Muscle of arm (tissue), 12 donors: ENCODE results near the gene RTN1. TPM values are rescaled to one million over a fixed set of nuclear protein-coding genes. Genes with fewer than 3 reads are reported as not detected.

Source experiments
- DNase-seq: peaks from one replicate; pipeline ENCODE4 v3.0.0-alpha.2; 2013
- polyA plus RNA-seq, 12 donors: library from polyadenylated mRNA; unstranded; fragments of 120-200 nt; gene quantifications; one replicate each; pipeline ENCODE4 v1.2.1, GENCODE V29; 2013; ENCODE audit not compliant: insufficient read length in 12 of 12

RTN1 gene
- polyA plus RNA-seq, 12 donors = 1.7 to 6.4 (median 2.4) TPM; not detected in 1

DNA sequence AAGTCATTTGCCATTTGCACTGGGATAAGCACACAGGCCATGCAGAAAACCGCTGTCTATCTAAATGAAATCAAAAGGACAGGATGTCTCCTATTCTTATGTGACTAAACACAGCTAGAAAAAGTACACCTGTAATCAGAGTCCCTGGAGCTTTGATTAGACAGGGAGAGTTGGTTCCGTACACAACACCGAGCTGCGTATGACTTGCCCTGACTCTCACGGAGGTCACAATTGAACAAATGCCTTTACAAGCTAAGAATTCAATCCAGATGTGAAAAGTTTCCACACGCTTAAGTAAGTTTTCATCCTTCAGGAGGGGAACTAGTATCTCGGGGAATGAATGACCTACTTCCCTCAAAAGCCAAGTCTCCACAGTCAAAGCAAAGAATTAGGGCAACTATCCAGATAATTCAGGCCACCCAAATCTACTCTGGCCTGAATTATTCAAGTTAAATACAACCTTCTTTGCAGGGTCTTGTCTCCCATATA is 67.5 kb downstream of the RTN1 start:
- DNase-seq = no peak

DNA sequence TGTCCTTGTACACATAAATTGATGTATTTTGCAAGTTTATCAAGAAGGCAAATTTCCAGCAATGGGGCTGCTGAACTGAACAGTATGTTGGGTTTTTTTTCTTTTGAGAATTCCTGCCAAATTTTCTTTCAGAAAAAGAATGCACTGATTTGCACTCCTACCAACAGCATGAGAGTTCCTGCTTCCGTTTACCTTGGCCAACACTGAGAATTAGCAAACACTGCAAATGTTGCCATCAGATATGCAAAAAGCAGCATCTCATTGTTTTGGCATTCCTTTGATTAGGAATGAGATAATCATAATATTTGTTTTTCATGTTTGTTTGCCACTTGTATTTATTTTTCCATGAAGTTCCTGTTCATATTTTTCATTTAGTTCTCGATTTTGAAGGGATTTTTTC is 82.4 kb downstream of the RTN1 start:
- no peak for DNase-seq

DNA sequence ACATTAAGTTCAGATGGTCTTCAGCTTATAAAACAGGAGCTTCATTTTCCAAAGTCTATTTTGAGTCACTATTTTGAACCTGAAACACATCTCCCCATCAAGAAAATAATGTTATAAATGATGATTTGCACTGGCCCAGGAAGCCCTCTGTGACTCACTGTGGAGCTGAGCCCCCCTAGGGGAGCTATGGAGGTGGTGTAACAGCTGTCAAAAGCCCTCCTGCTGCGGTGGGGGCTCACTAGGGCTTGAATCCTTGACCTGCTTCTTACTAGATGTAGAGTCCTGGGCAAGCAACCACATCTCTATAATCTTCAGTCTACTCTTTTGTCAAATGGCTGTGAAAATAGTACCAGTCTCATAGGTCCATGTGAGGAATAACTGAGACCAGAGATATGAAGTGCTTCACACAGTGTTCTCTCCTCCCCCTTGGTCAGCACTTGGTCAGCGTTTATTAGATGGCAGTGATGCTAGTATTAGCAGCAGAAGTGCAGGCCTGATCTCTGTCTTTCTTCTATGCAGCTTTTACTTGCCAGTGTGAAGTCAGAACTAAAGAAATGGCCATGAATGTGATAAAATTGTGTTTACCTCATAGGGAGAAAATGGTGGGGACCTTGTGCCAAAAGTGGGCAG is 83.4 kb downstream of the RTN1 start:
- no peak for DNase-seq

DNA sequence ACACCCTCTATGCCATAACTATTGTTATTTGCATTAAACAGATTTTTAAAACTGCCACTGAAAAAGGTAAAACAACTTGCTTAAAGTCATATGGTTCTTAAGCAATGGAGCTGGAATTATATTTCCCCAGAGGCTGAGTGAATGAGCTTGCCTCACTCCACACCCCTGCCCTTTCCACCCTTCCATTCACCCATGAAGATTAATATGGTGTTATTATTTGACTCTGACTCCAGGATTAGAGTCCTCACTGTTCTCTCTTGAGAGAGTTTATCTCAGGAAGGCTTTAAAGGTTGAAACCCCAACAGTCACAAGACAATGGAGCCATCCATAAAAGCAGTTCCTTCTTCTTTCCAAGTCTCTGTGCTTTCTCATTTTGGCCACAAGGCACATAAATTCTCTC is 84.9 kb downstream of the RTN1 start:
- DNase-seq = no peak

DNA sequence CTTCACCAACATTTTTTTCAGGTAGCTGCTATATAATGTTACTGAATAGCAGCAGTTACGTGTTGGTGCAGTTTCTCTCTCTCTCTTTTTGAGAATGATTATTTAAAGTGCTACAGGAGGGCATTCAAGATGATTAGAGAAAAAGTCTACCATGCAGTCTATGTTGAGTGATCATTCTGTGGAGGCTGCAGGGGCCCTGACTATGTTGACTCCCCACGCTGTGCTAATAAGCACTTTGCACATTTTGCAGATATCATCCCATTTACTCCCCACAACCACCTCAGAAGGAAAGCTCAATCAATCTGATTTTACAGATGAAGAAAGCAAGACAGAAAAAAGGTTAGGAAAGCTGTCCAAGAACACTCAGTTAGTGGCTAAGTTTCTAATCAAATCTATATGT is 87.8 kb downstream of the RTN1 start:
- DNase-seq = no peak

DNA sequence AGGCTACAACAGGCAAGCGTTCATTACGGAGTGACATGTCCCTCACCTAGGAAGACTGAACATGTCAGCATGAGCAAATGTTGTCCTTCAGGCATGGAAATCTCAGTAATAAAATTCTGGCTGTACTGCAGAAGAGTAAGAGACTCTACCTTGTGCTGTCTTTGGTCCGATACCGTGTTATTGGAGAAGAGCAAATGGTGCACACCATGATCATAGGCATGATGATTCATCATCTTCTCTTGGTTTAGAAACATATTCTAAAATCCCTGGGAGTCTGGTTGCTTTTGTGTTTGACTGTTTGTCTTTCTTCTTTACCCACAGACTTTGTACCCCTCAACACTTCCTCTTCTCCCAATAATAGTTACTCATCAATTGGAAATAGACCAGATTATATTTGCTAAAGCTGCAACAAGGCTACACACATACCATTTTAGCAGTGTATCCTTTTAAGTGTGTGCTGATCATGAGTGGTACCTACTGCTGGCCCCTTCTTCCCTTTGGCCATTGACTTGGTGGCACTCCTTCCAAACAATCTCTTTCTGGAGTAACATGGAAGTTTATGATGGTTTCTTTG is 93.5 kb downstream of the RTN1 start:
- DNase-seq = no peak

DNA sequence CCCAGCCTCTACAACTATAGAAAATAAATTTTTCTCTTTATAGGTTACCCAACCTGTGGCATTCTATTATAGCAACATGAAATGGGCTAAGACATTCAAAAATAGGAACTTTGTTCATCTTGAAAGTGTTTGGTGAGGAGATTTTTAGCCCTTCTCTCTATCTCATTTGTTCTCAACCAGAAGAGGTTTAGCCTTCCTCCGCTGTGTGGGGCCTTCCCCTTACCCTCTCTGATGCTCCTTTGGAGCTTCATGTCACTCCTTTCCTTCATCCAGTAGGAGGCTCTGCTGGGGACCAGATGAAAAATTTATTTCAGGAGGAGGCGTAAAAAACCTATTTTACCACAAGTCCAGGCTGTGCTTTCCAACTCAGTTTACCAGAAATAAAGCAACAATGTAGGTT is 94.1 kb downstream of the RTN1 start:
- no peak for DNase-seq

DNA sequence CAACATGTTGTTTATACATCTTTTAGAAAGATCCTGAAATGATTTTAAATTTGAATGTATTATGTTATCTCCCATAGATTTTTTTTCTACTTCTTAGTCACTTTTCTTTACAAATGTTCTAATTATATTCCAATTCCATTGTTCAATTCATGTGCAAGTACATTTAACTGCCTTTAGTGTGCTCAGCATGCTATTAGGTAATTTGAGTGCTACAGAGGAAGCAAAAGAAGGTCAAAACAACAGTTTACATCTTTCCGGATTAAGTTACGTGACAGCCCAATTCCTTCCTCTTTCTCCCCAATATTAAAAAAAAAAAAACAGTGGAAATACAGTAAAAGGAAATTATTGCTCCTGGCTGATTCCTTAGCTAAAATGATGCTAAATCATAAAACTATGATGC is 98.3 kb downstream of the RTN1 start:
- DNase-seq = no peak

DNA sequence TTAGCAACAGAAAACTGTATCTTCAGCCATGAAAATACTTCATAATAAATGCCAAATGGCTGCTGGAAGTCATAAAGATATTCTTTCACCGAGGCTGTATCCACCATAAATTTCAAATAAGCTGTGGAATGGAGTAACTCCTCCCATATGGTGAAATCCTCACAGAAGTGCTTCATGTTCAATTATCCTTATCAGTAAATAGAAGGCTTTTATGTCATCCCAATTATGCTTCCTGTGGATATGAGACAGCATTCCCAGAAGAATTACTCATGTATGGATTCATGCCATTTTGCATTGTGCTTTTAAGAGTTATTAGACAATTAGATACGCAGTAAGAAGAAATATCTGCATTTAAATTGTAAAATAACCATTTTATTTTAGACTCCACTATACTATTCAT is 99.0 kb downstream of the RTN1 start:
- DNase-seq = no peak

DNA sequence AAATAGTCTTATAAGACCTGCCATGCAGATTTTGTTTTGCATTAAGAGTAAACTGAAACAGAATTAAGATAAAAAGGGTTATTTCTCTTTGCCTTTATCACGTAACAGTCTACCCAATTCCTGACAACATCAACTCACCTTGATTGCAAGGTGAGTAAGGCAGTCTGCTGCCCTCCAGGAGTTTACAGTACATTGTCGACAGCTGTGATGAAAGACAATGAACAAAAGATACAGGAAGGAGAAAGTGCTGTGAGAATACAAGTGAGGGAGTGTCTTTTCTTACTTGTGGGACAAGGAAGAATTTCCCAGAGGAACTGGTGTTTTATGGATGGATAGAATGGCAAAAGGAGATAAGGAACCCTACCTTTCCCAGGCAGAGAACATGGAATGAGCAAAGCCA is 101.0 kb downstream of the RTN1 start:
- no peak for DNase-seq

DNA sequence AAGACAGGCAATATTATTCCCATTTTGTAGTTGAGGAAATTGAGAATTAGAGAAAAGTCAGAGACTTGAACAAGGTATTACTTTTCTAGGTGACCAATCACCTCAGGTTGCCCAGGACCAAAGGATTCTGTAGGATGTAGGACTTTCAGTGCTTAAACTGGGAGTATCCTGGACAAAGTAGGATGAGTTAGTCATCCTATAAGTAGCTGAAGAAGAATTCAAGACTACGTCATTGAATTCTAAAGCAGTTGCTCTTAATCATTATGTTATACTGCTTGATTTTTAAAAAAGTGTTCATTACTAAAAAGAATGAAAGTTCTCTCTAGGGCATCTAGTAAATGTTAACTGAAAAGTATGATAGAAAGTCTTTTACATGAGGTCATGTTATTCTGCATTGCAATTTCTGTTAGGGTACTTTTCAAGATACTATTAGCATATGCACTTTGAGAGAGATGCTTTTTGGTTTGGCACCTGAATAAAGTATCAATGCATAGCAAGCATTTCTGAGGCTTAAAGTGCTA is 101.7 kb downstream of the RTN1 start:
- no peak for DNase-seq

DNA sequence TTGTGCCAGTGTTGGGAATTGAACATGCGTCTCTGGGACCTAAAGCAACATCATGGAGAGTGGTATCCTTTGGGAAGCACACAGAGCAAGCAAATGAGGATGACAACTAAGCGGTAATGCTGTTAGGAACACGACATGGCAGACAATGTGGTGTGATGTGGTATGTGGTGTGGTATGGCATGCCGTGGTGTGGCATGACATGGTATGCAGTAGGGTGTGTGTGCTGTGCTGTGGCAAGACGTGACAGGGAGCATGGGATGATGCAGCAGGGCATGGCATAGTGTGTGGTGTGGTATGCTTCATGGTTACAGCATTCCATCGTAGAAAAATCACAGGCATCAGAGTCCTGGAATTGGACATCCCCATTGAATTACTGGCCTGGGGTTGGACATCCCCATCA is 108.7 kb downstream of the RTN1 start:
- no peak for DNase-seq

DNA sequence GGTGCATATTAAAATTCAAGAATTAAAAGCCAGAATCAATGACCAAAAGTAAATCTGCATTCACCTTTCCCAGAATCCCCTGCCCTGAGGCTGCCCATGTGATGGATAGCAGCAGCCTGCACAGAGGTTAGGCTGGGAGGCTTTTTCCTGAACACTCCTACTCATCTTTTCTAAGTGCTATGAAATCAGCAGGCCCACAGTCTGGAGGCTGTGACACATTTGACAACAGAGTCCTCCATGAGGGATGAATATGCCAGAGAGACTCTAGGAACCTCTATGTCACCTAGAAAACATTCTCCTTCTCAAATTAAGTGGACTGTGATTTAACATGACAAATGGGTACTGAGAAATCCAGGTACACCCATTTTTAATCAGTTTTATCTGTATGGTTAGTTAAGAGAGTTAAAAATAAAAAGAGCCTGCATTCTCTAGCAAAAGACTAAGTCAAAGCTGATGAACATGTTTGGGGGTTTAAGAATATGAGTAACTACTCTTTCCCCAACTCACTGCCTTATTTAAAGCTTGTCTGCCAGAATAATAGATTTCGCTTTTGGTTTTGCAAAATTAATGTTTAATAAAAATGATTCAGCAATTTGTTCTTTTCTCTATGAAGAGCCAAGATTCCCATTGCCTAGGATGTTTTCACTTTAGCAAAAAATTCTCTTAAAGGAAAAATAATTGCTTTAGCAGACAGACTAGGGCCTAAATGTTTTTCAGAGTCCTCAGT is 115.0 kb downstream of the RTN1 start:
- no peak for DNase-seq

DNA sequence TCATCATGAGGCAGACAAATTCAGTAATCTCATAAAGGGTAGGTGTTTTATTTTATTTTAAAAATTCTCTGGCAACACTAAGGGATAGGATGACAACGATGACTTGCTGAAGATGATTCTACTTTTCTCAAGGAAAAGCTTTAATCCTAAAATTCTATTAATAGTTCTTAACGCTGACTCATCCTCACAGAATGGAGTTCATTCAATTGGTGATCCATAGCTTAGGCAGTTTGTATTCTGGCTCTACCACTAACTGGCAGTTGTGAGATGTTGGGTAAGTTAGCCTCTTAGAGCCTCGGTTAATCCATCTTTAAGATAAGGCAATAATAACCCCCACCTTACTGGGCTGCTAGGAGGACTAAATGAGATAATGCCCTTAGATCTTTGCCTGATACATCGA is 116.3 kb downstream of the RTN1 start:
- DNase-seq = no peak

DNA sequence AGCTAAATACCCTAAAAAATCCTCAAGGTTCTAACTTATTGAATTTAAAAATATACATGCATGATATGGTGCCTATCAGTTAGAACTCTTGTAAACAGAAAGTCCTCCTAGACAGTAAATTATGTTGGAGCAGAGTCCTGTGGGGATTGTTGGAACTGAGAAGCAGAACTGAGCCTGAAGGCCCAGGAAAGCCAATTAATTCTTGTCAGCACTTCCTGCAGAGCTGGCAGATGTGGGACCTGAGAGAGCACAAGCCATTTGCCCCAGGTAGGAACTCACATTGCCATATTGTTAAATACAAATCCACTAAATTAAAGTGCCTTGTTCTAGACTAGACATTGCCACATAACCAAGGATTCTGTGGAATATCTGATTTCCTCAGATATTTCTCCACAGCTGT is 117.1 kb downstream of the RTN1 start:
- DNase-seq = no peak

DNA sequence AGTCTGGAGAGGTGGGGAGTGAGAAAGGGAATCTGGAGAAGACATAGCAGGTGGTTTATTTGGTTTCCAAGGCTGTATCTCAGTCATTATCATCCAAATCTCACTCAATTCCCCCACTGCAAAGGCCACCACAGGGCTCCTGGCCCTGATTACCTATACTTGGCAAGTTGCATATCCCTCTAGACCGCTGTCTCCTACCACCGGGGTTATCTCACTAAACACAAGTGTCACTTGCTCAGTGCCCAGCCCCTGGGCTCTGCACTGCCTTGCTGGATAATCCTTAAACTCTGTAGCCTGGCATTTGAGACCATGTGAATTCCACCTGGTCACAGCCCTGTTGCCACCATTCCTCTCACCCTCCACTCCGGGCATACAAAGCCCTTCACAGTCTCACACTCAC is 119.0 kb downstream of the RTN1 start:
- no peak for DNase-seq

DNA sequence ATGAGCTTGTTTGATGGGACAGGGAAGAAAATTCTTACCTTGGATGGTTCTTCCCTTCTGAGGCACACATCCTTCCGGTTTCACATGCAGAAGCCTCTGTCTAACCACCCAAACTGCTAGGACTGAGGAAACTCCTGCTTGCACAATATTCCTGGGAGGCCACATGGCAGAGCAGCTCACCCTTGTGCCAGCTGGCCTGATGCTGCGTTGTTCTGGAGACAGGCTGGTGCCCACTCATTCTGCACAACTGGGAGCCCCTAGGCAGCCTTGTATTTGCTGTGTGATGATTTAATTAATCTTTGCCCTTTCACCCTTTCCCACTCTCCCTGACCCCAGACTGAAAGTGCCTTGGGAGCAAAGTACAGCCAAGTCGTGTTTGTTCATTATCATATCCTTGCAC is 130.8 kb downstream of the RTN1 start:
- DNase-seq = no peak

DNA sequence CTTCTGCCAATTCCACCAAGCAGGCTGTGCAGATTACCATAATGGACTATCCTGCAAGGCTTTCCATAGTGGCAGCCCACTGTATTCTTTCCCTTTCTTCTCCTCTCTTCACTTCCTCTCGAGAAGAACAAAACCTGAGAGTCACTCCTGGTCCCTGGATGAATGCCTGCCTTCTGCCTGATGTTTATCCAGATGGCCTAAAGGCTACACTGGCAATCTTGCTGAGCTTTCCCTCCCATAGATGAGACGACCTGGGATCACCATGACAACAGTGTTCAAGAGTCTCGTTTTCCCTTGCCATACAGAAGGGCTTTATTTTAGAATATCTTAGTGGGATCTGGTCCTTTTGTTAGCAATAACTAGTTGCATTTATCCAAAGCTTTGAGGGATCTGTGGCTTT is 142.3 kb downstream of the RTN1 start:
- no peak for DNase-seq

DNA sequence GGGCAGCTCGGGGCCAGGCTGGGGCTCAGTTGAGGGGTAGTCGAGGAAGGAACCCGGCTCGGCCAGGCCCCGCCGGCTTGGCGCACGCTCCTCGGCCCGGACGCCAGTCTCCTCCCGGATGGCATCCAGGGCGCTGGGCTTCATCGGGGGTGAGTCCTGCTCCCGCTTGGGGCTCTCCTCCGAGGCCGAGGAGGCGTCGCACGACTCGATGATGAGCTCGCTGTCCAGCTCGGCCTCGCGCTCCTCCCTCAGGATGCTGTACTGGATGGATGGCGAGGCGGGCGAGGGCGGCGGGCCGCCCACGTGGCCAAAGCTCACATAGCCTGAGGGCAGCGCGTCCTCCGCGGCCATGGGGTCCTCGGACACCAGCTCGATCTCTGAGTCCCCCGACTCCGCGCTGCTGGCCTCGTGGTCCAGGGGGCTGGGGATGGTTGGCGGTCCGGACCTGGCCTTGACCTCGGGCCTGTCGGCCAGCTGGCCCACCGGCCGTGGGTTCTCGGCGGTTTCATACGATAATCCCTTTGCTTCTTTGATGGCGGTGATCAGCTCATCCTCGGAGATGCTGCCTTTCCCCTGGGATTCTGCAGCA is 143.4 kb downstream of the RTN1 start:
- DNase-seq = no peak

DNA sequence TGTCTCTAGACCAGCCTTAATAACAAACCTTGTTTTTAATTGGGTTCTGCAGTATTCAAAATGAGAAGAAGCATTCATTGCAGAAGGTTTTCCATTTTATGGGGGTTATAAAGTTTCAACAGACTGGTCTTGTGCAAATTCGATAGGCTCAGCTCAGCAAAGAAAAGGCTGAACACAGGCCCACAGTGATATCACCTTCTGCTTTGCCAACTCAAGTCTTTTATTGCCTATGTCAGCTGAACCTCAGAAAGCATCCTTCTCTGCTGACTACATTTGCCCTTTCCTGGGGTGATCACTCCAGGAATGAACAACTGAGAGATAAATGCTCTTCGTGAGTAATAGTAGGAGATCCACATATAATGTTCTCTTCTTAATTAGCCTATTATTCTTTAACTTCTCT is 159.5 kb downstream of the RTN1 start:
- no peak for DNase-seq

DNA sequence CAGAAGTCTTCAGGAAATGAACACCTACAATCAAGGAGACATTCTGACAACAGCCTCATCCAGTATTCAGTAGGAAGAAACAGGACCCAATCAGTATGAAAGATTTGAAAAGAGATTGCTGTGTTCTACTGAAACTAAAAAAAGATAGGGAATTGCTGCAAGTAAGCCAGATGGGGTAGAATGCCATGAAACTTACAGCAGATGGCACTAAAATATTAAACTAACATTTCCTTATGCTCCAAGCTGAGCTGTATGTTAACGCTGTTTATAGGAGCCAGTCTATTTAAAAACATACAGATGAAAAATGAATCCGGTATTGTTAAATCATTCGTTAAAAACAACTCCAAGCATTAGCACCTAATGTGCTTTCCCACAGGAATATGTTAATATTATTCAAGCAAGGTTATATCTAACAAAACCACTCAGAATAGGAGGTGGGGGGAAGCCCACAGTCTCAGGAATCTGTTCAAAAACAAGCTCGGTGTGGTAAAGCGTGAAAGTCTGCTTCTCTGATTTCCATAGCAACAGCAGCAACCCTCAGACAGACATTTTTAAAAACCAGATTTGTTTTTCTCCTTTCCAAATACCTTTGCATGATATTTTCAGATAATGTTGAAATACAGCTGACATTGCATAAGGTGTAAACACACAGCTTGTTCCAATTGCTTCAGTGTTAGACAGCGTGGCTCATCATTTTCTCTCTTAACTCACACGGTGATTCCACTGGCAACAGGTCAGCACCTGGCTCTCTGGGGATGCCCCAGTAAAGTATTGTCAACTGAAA is 162.6 kb downstream of the RTN1 start:
- DNase-seq = no peak

DNA sequence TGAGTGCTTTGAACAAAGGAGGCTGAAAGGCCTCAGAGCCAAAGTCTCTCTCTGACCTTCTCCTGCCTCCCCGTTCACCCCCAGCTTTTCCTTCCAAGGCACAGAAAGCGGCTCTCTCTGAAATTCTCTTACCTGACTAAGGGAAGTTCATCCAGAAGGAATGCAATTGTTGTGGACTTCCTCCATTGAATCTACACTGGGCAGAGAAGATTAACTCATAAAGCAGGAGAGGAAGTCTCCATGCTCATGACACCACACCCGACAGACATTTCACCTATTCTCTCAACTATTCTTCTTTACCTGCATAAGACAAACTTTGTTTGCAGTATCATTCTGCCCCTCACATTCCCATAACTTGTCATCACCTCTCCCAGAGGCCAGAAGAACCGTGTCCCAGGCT is 164.7 kb downstream of the RTN1 start:
- DNase-seq = no peak
